Fibroblast of skin of left quadriceps (primary cell): ENCODE measurements around the gene TAF11L9.
"Not testable (repeated sequence)": the region's sequence is repeated elsewhere in the genome, so short reads cannot be mapped to it uniquely, and the experiment has no call there.

Experiments
- DNase-seq, 2 experiments: peaks; one replicate each; pipeline ENCODE4 v3.0.0-alpha.2; 2013; ENCODE audit warnings: low read depth in 2 of 2

TAF11L9 gene

GRCh38 chr5:17594255-17594654 lies at the start of gene TAF11L9:
TAF11L9 (minus strand) TSS chr5:17594394.
- not testable (repeated sequence) for DNase-seq

GRCh38 chr5:17634160-17634559 lies 40.0 kb upstream of the TAF11L9 start, which contains the start of gene TAF11L14:
TAF11L14 (plus strand) TSS chr5:17634460.
- no peak for DNase-seq

- DNase-seq: not testable (repeated sequence)
Measured at GRCh38 chr5:17631788-17632187, 37.6 kb upstream of the TAF11L9 start, which contains the start of gene TAF11L13. TAF11L13 (plus strand) TSS chr5:17632088.

- no peak for DNase-seq
Measured at GRCh38 chr5:17625686-17626085, 31.5 kb upstream of the TAF11L9 start.

GRCh38 chr5:17620627-17621026 lies 26.4 kb upstream of the TAF11L9 start:
- DNase-seq: no peak

GRCh38 chr5:17619354-17619753 lies 25.2 kb upstream of the TAF11L9 start:
- no peak for DNase-seq

- no peak for DNase-seq
Measured at GRCh38 chr5:17614872-17615605, 20.8 kb upstream of the TAF11L9 start.

- not testable (repeated sequence) for DNase-seq
Measured at GRCh38 chr5:17610092-17610491, 15.9 kb upstream of the TAF11L9 start, which contains the start of gene TAF11L12. TAF11L12 (plus strand) TSS chr5:17610392.

- not testable (repeated sequence) for DNase-seq
Measured at GRCh38 chr5:17607461-17607860, 13.3 kb upstream of the TAF11L9 start.

GRCh38 chr5:17604951-17605350 lies 10.8 kb upstream of the TAF11L9 start:
- DNase-seq: no peak

GRCh38 chr5:17603880-17604279 lies 9.7 kb upstream of the TAF11L9 start, which contains the start of gene TAF11L11:
TAF11L11 (plus strand) TSS chr5:17604183.
- not testable (repeated sequence) for DNase-seq

GRCh38 chr5:17597728-17598127 lies 3.5 kb upstream of the TAF11L9 start, which contains the start of gene TAF11L10:
TAF11L10 (minus strand) TSS chr5:17597828.
- not testable (repeated sequence) for DNase-seq

- not testable (repeated sequence) for DNase-seq
Measured at GRCh38 chr5:17590860-17591259, 3.3 kb downstream of the TAF11L9 start, which contains the start of gene TAF11L8. TAF11L8 (minus strand) TSS chr5:17590960.

- DNase-seq: not testable (repeated sequence)
Measured at GRCh38 chr5:17585658-17586057, 8.5 kb downstream of the TAF11L9 start, which contains the start of gene TAF11L7. TAF11L7 (minus strand) TSS chr5:17585758.
